Smooth muscle cell (in vitro differentiated cells): ENCODE data around the gene PNLIPRP1. TPM values are rescaled to one million over a fixed set of nuclear protein-coding genes. Genes with fewer than 3 reads are reported as not detected.
A peak's percentile ranks its signal among the peaks of the same experiment; 100 is the strongest.

ENCODE experiments used
- DNase-seq: peaks from one replicate; lab custom pipeline; 2025; ENCODE audit not compliant: unreplicated experiment; lab: John Stamatoyannopoulos, UW
- H2AFZ ChIP-seq: fragments of 200-600 bp; sonication (generic); 2 replicates; pipeline ENCODE4 v1.6.0; 2016; ENCODE audit warnings: antibody characterized with exemption, low read depth, mild to moderate bottlenecking
- H3F3A ChIP-seq: fragments of 200-600 bp; sonication (generic); 2 replicates; pipeline ENCODE4 v1.6.0; 2017; ENCODE audit warnings: antibody characterized with exemption, low read depth
- H3K27ac ChIP-seq: fragments of 200-600 bp; sonication (generic); 2 replicates; pipeline ENCODE4 v1.5.1; 2016; ENCODE audit warnings: low read depth, mild to moderate bottlenecking
- H3K27me3 ChIP-seq: fragments of 200-600 bp; sonication (generic); 2 replicates; pipeline ENCODE4 v1.6.1; 2016; ENCODE audit warnings: low read depth, mild to moderate bottlenecking
- H3K36me3 ChIP-seq: fragments of 200-600 bp; sonication (generic); 2 replicates; pipeline ENCODE4 v1.5.1; 2016; ENCODE audit warnings: low read depth
- H3K4me1 ChIP-seq: fragments of 200-600 bp; sonication (generic); 2 replicates; pipeline ENCODE4 v1.5.1; 2016; ENCODE audit warnings: low read depth
- H3K4me2 ChIP-seq: fragments of 200-600 bp; sonication (generic); 2 replicates; pipeline ENCODE4 v1.6.0; 2016; ENCODE audit warnings: mild to moderate bottlenecking
- H3K4me3 ChIP-seq: fragments of 200-600 bp; sonication (generic); 2 replicates; pipeline ENCODE4 v1.5.1; 2016; ENCODE audit warnings: mild to moderate bottlenecking
- H3K79me2 ChIP-seq: fragments of 200-600 bp; sonication (generic); 2 replicates; pipeline ENCODE4 v1.6.0; 2016; ENCODE audit warnings: low read depth, mild to moderate bottlenecking
- H3K9ac ChIP-seq: fragments of 200-600 bp; sonication (generic); 2 replicates; pipeline ENCODE4 v1.6.0; 2016; ENCODE audit warnings: low read depth
- H3K9me3 ChIP-seq: fragments of 200-600 bp; sonication (generic); replicated peaks from 2 replicates; pipeline ENCODE4 v1.5.1; 2016; ENCODE audit warnings: low read depth
- H4K20me1 ChIP-seq: fragments of 200-600 bp; sonication (generic); 2 replicates; pipeline ENCODE4 v1.6.0; 2016; ENCODE audit warnings: low read depth
- WGBS: methylation state at CpG from one replicate; pipeline ENCODE4 v1.1.7; 2016; ENCODE audit warnings: low lambda C conversion rate; 5-methylcytosine and 5-hydroxymethylcytosine counted together
- polyA plus RNA-seq: library from polyadenylated mRNA; unstranded; fragments of >200 nt; fragmentation: Nextera tagmentation; extraction: Ambion mirVana; gene quantifications from 2 replicates; pipeline ENCODE4 v1.2.1, GENCODE V29; 2016
- total RNA-seq: library from RNA; depleted of rRNA; stranded (reverse); fragments of >200 nt; gene quantifications from 2 replicates; pipeline ENCODE4 v1.2.3, GENCODE V29; 2014
- TF ChIP-seq, protein P1 (sequence below): fragments of 200-600 bp; sonication (generic); IDR thresholded peaks from 2 replicates; pipeline ENCODE4 v1.5.1; 2017; ENCODE audit warnings: borderline replicate concordance, mild to moderate bottlenecking, antibody characterized with exemption; ENCODE audit not compliant: insufficient read depth, poor library complexity, severe bottlenecking

The PNLIPRP1 gene
- total and polyA plus RNA-seq, 2 experiments from 2014 or later: not detected

DNA sequence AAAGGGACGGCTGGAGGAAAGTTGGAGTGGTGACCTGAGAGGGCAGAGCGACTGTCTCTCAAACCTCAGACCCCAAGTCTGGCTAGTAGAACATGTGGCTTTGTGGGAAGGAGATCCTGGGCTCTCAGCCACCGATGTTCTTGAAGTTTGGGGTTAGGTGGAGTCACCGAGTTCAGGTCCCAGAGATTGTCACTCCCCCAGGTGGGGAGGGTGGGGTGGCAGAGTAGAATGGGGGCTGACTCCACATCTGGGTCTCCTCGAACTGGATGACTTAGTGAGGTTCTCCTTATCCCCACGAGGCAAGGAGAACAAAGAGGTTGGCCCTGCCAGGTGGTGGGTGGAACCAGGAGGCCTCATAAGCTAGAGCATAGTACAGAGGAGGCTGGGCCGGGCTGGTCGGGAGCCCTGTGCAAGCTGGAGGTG, 15.3 kb downstream of the PNLIPRP1 start:
- Histone ChIP-seq H3K4me1 (no peaks in the 10 kb centered on the region), H3K9me3 (no peaks in the 10 kb centered on the region), H3K27ac (no peak overlapping the region), H3K79me2 (no peaks in the 10 kb centered on the region), H3F3A (no peaks in the 10 kb centered on the region), H2AFZ (no peak overlapping the region), H3K4me3 (no peak overlapping the region), H3K36me3 (no peaks in the 10 kb centered on the region), H3K4me2 (no peak overlapping the region), H3K9ac (no peak overlapping the region), H3K27me3 (peaks cover 20% of the 10 kb centered on the region), H4K20me1 (no peaks in the 10 kb centered on the region)
- TF ChIP-seq, protein P1, sequence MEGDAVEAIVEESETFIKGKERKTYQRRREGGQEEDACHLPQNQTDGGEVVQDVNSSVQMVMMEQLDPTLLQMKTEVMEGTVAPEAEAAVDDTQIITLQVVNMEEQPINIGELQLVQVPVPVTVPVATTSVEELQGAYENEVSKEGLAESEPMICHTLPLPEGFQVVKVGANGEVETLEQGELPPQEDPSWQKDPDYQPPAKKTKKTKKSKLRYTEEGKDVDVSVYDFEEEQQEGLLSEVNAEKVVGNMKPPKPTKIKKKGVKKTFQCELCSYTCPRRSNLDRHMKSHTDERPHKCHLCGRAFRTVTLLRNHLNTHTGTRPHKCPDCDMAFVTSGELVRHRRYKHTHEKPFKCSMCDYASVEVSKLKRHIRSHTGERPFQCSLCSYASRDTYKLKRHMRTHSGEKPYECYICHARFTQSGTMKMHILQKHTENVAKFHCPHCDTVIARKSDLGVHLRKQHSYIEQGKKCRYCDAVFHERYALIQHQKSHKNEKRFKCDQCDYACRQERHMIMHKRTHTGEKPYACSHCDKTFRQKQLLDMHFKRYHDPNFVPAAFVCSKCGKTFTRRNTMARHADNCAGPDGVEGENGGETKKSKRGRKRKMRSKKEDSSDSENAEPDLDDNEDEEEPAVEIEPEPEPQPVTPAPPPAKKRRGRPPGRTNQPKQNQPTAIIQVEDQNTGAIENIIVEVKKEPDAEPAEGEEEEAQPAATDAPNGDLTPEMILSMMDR: no peak
- no peak for DNase-seq
- 77% methylated on average over 8 of the region's 8 CpGs for WGBS

DNA sequence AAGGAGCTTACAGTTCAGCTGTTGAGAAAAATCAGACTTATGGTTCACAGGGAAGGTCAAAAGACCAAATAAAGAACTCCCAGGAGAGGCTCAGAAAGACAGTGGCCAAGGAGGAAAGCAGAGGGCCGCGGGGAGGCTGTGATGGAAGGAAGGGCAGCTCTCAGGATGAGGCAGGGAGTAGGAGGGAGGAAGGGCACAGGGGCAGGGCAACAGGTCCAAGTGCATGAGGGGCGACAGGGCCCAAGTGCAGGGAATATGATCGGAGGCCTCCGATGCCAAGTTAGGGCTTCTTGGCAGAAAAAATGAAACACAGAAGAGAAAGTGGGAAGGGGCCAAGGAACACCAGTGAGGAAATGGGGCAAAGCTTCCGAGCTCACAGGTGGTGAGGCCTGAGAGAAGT, 16.6 kb downstream of the PNLIPRP1 start:
- no peaks in the 10 kb centered on the region for H3K79me2 ChIP-seq
- no peaks in the 10 kb centered on the region for H4K20me1 ChIP-seq
- H3F3A ChIP-seq: no peaks in the 10 kb centered on the region
- no peak for DNase-seq
- no peaks in the 10 kb centered on the region for H3K4me1 ChIP-seq
- TF ChIP-seq, protein P1: no peak
- no peak overlapping the region for H3K4me3 ChIP-seq
- H3K4me2 ChIP-seq: no peak overlapping the region
- H2AFZ ChIP-seq: no peak overlapping the region
- WGBS: 95% methylated on average over 6 of the region's 6 CpGs
- no peak overlapping the region for H3K9ac ChIP-seq
- peaks cover 15% of the 10 kb centered on the region for H3K27me3 ChIP-seq
- no peaks in the 10 kb centered on the region for H3K9me3 ChIP-seq
- H3K27ac ChIP-seq: no peak overlapping the region
- no peaks in the 10 kb centered on the region for H3K36me3 ChIP-seq

DNA sequence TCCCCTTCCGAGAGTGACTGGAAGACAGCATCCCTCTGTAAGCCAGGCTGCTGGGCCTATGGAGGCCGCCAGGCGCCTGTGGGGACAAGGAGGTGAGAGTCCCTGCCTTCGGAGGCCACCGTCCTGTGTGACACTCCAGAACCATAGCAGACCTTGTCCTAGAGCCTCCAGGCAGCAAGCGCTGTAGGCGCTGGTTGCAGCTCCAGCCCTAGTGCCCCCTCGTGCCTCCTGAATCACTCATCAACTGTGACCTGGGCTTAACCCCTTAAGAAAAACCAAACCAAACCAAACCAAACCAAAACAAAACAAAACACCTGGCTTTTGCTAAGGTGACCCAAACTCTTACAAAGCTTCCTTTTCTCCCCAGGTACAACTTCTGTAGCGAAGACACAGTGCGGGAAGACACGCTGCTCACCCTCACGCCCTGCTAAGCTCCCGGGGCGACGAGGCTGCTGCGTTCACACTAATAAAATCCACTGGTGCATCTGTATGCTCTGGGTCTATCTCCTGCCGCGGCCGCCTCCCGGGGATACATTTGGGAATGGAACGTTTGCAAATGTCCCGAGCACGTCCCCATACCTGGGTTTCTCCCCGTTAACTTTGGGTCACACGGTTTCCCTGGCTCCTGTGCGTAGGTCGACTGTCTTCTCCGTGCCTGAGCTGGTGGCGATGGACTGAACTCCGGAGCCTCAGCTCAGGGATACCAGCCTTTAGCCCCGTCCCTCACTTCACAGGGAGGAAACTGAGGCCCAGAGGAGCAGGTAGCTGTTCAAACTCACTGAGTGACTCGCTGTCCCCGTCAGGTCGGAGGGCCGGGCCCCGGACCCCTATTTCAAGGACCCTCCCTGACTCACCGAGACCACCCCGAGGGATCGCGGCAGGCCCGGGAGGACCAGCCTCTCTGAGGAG, 18.2 kb downstream of the PNLIPRP1 start:
- Histone ChIP-seq H3K9ac (no peak overlapping the region), H3K27me3 (peaks cover 15% of the 10 kb centered on the region), H3K79me2 (no peaks in the 10 kb centered on the region), H3K9me3 (no peaks in the 10 kb centered on the region), H3K4me2 (peak overlapping the region; percentile 88), H4K20me1 (no peaks in the 10 kb centered on the region), H3K4me1 (no peaks in the 10 kb centered on the region), H3K27ac (no peak overlapping the region), H2AFZ (peak overlapping the region; percentile 86), H3F3A (no peaks in the 10 kb centered on the region), H3K4me3 (peak overlapping the region; percentile 57), H3K36me3 (no peaks in the 10 kb centered on the region)
- 20% methylated on average over 41 of the region's 41 CpGs for WGBS
- DNase-seq: no peak
- TF ChIP-seq, protein P1: no peak
